Measurements from ENCODE around the gene ANXA6.

- no peak for TF ChIP-seq CTCF (conservative IDR thresholded peaks at IDR 0.05; ENCODE audit: low read length)
- no peak for TF ChIP-seq EZH2phosphoT487 (IDR thresholded peaks at IDR 0.05; ENCODE audit: borderline replicate concordance, low read depth, low read length)
These were observed 815 bp downstream of the ANXA6 start for GRCh38 chr5:151156507-151157420.

All from OCI-LY7 (cell line).